Fibroblast of skin of left biceps (primary cell): ENCODE measurements around the gene SH3TC1.

ENCODE experiments used
- DNase-seq, 2 experiments: peaks; one replicate each; pipeline ENCODE4 v3.0.0-alpha.2; 2013; ENCODE audit warnings: low read depth in 2 of 2

Gene SH3TC1

GRCh38 chr4:8198206-8198905 is 734 bp upstream of the SH3TC1 start:
- no peak for DNase-seq

- no peak for DNase-seq
These were observed 658 bp downstream of the SH3TC1 start for GRCh38 chr4:8199594-8200301.

- no peak for DNase-seq
These were observed 1.3 kb downstream of the SH3TC1 start for GRCh38 chr4:8200302-8200975.

- no peak for DNase-seq
These were observed 2.3 kb downstream of the SH3TC1 start for GRCh38 chr4:8201321-8201781.

GRCh38 chr4:8202108-8203051 is 3.3 kb downstream of the SH3TC1 start:
- DNase-seq = no peak

- DNase-seq = no peak
These were observed 3.9 kb downstream of the SH3TC1 start for GRCh38 chr4:8203052-8203401.

GRCh38 chr4:8203817-8204216 is 4.7 kb downstream of the SH3TC1 start:
- no peak for DNase-seq

- no peak for DNase-seq
These were observed 5.6 kb downstream of the SH3TC1 start for GRCh38 chr4:8204576-8205227.

- DNase-seq = no peak
These were observed 6.2 kb downstream of the SH3TC1 start for GRCh38 chr4:8205241-8205707.

GRCh38 chr4:8205749-8206611 is 6.9 kb downstream of the SH3TC1 start:
- no peak for DNase-seq

GRCh38 chr4:8207314-8207713 is 8.2 kb downstream of the SH3TC1 start:
- DNase-seq = no peak

- DNase-seq = no peak
These were observed 9.5 kb downstream of the SH3TC1 start for GRCh38 chr4:8208565-8208964.

- no peak for DNase-seq
These were observed 10.2 kb downstream of the SH3TC1 start for GRCh38 chr4:8209181-8209874.

GRCh38 chr4:8210010-8210409 is 10.9 kb downstream of the SH3TC1 start:
- DNase-seq = no peak

GRCh38 chr4:8210616-8211015 is 11.5 kb downstream of the SH3TC1 start:
- DNase-seq = no peak

GRCh38 chr4:8211251-8211650 is 12.2 kb downstream of the SH3TC1 start:
- no peak for DNase-seq

GRCh38 chr4:8211737-8212581 is 12.9 kb downstream of the SH3TC1 start:
- no peak for DNase-seq

- no peak for DNase-seq
These were observed 13.5 kb downstream of the SH3TC1 start for GRCh38 chr4:8212622-8213021.

GRCh38 chr4:8213121-8213520 is 14.0 kb downstream of the SH3TC1 start:
- no peak for DNase-seq
